ENCODE data around the gene MEPE. TPM values are rescaled to one million over a fixed set of nuclear protein-coding genes. Genes with fewer than 3 reads are reported as not detected.

Gene MEPE
- total and polyA plus RNA-seq, 2 donors = not detected

- Histone ChIP-seq H3K27ac (ENCODE audit: low read depth) (no peak overlapping the region), H3K4me1 (ENCODE audit: insufficient read depth) (no peaks in the 10 kb centered on the region), H3K36me3 (ENCODE audit: insufficient read depth) (no peaks in the 10 kb centered on the region), H3K4me3 (ENCODE audit: low read depth, low read length) (no peak overlapping the region)
- no peak for DNase-seq (ENCODE audit: extremely low spot score)
- 78% methylated on average over 1 of the region's 1 CpG for WGBS
Measured at GRCh38 chr4:87823724-87824123, 9.0 kb upstream of the MEPE start.

- DNase-seq (ENCODE audit: extremely low spot score) = no peak
Measured at GRCh38 chr4:87824352-87824751, 8.4 kb upstream of the MEPE start.

DNA sequence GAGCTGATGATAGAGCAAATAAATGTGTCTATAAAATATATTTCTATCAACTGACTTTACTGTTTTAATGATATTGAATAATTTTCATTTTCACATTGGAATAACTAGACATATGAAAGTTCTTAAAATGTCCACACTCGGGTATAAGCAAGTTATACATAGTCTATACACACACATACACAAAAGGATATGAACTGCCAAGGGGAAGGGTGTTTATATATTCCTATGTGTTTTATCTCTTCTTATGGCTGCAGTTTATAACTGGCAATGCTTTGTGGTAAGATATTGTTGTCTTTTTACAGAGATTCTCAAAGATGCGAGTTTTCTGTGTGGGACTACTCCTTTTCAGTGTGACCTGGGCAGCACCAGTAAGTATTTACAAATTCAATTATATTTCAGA, 1.6 kb downstream of the MEPE start:
- DNase-seq (ENCODE audit: extremely low spot score) = no peak
- WGBS = 57% methylated on average over 2 of the region's 2 CpGs
- H3K4me3 ChIP-seq (ENCODE audit: low read depth, low read length) = no peak overlapping the region
- H3K4me1 ChIP-seq (ENCODE audit: insufficient read depth) = no peaks in the 10 kb centered on the region
- no peak overlapping the region for H3K27ac ChIP-seq (ENCODE audit: low read depth)
- H3K36me3 ChIP-seq (ENCODE audit: insufficient read depth) = no peaks in the 10 kb centered on the region

More at GRCh38 chr4:87824352-87824751, 8.4 kb upstream of the MEPE start:
- no peaks in the 10 kb centered on the region for H3K4me1 ChIP-seq (ENCODE audit: insufficient read depth)
- H3K4me3 ChIP-seq (ENCODE audit: low read depth, low read length) = no peak overlapping the region
- H3K27ac ChIP-seq (ENCODE audit: low read depth) = no peak overlapping the region
- WGBS = 46% methylated on average over 1 of the region's 1 CpG
- no peaks in the 10 kb centered on the region for H3K36me3 ChIP-seq (ENCODE audit: insufficient read depth)

DNA sequence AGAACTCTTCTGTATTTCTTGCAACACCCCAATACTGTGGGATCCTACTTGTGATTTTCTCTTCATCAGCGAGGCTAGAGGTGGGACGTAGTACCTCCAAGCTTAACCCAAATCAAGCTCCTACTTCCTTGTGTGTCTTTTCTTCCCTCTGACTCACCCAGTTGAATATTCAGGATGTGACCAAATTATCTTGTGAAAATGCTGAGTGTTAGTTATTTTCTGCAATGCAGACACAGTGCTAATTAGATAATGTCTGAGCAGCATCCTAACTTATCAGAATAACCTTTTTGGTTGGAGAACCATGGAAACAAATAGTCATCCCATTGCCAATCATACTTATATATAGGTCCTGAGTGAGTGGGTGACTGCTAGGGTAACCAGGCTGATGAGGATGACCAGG, 2.4 kb downstream of the MEPE start:
- no peaks in the 10 kb centered on the region for H3K36me3 ChIP-seq (ENCODE audit: insufficient read depth)
- 87% methylated on average over 2 of the region's 2 CpGs for WGBS
- DNase-seq (ENCODE audit: extremely low spot score) = no peak
- no peak overlapping the region for H3K4me3 ChIP-seq (ENCODE audit: low read depth, low read length)
- H3K27ac ChIP-seq (ENCODE audit: low read depth) = no peak overlapping the region
- H3K4me1 ChIP-seq (ENCODE audit: insufficient read depth) = no peaks in the 10 kb centered on the region

- no peak overlapping the region for H3K27ac ChIP-seq (ENCODE audit: low read depth)
- 92% methylated on average over 2 of the region's 2 CpGs for WGBS
- H3K36me3 ChIP-seq (ENCODE audit: insufficient read depth) = no peaks in the 10 kb centered on the region
Measured at GRCh38 chr4:87835743-87836142, 3.0 kb downstream of the MEPE start.

GRCh38 chr4:87838205-87838604, 5.4 kb downstream of the MEPE start:
- H3K27ac ChIP-seq (ENCODE audit: low read depth) = no peak overlapping the region
- H3K4me3 ChIP-seq (ENCODE audit: low read depth, low read length) = no peak overlapping the region
- no peaks in the 10 kb centered on the region for H3K36me3 ChIP-seq (ENCODE audit: insufficient read depth)
- H3K4me1 ChIP-seq (ENCODE audit: insufficient read depth) = no peaks in the 10 kb centered on the region
- WGBS = 78% methylated on average over 6 of the region's 6 CpGs
- no peak for DNase-seq (ENCODE audit: extremely low spot score)

More at GRCh38 chr4:87835743-87836142, 3.0 kb downstream of the MEPE start:
- no peak for DNase-seq (ENCODE audit: extremely low spot score)
- Histone ChIP-seq H3K4me3 (ENCODE audit: low read depth, low read length) (no peak overlapping the region), H3K4me1 (ENCODE audit: insufficient read depth) (no peaks in the 10 kb centered on the region)

DNA sequence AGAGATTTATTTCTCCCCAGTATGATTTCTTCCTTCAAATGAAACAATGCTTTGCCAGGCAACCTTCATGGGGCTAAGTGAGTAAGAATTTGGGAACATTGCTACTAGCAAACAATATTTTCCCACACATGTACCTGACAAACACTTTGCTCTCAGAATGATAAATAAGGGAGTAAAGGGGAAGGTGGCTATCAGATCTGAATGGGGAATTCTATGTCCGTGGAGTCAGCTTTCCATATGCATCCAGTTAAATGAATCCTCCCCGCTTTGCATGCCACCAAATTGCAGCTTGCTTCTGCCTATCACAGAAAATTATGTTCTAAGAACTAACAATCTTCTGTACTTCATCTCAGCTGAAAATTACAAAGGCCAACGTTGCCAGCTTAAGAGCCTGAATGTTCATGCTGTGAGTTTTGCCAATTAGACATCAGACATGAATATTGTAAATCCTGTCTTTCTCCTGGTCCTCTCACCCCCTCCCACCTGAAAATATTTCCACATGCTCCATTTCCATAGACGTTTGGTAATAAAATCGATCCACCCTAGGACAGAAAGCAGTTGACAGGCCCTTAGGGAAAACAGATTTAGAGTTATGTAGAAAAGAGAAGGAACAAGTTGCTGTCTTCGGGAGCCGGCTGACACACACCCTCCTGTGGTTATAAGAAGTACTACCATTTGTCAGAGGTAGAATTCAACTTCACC, 6.3 kb downstream of the MEPE start:
- WGBS = 31% methylated on average over 7 of the region's 7 CpGs

GRCh38 chr4:87839592-87839946, 6.8 kb downstream of the MEPE start:
- H3K4me3 ChIP-seq (ENCODE audit: low read depth, low read length) = no peak overlapping the region
- no peaks in the 10 kb centered on the region for H3K36me3 ChIP-seq (ENCODE audit: insufficient read depth)
- WGBS = 1% methylated on average over 1 of the region's 1 CpG
- no peak overlapping the region for H3K27ac ChIP-seq (ENCODE audit: low read depth)
- H3K4me1 ChIP-seq (ENCODE audit: insufficient read depth) = no peaks in the 10 kb centered on the region
- no peak for DNase-seq (ENCODE audit: extremely low spot score)

More for the DNA sequence above, 6.3 kb downstream of the MEPE start:
- Histone ChIP-seq H3K27ac (ENCODE audit: low read depth) (no peak overlapping the region), H3K4me1 (ENCODE audit: insufficient read depth) (no peaks in the 10 kb centered on the region), H3K4me3 (ENCODE audit: low read depth, low read length) (no peak overlapping the region), H3K36me3 (ENCODE audit: insufficient read depth) (no peaks in the 10 kb centered on the region)
- no peak for DNase-seq (ENCODE audit: extremely low spot score)

GRCh38 chr4:87840149-87840548, 7.4 kb downstream of the MEPE start:
- no peak for DNase-seq (ENCODE audit: extremely low spot score)
- no peaks in the 10 kb centered on the region for H3K36me3 ChIP-seq (ENCODE audit: insufficient read depth)
- no peaks in the 10 kb centered on the region for H3K4me1 ChIP-seq (ENCODE audit: insufficient read depth)
- H3K27ac ChIP-seq (ENCODE audit: low read depth) = no peak overlapping the region
- 86% methylated on average over 3 of the region's 3 CpGs for WGBS
- no peak overlapping the region for H3K4me3 ChIP-seq (ENCODE audit: low read depth, low read length)

- H3K4me3 ChIP-seq (ENCODE audit: low read depth, low read length) = no peak overlapping the region
- H3K36me3 ChIP-seq (ENCODE audit: insufficient read depth) = no peaks in the 10 kb centered on the region
- no peak for DNase-seq (ENCODE audit: extremely low spot score)
- no peak overlapping the region for H3K27ac ChIP-seq (ENCODE audit: low read depth)
- 48% methylated on average over 3 of the region's 3 CpGs for WGBS
- H3K4me1 ChIP-seq (ENCODE audit: insufficient read depth) = no peaks in the 10 kb centered on the region
Measured at GRCh38 chr4:87843936-87844335, 11.2 kb downstream of the MEPE start.

- no peaks in the 10 kb centered on the region for H3K4me1 ChIP-seq (ENCODE audit: insufficient read depth)
- no peak for DNase-seq (ENCODE audit: extremely low spot score)
- H3K36me3 ChIP-seq (ENCODE audit: insufficient read depth) = no peaks in the 10 kb centered on the region
- 94% methylated on average over 1 of the region's 1 CpG for WGBS
- no peak overlapping the region for H3K4me3 ChIP-seq (ENCODE audit: low read depth, low read length)
- no peak overlapping the region for H3K27ac ChIP-seq (ENCODE audit: low read depth)
Measured at GRCh38 chr4:87844452-87844851, 11.7 kb downstream of the MEPE start.

DNA sequence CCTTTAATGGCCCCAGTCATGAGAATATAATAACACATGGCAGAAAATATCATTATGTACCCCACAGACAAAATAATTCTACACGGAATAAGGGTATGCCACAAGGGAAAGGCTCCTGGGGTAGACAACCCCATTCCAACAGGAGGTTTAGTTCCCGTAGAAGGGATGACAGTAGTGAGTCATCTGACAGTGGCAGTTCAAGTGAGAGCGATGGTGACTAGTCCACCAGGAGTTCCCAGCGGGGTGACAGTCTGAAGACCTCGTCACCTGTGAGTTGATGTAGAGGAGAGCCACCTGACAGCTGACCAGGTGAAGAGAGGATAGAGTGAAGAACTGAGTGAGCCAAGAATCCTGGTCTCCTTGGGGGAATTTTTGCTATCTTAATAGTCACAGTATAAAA, 13.5 kb downstream of the MEPE start:
- WGBS = 94% methylated on average over 5 of the region's 5 CpGs
- no peak for DNase-seq (ENCODE audit: extremely low spot score)
- Histone ChIP-seq H3K27ac (ENCODE audit: low read depth) (no peak overlapping the region), H3K36me3 (ENCODE audit: insufficient read depth) (no peaks in the 10 kb centered on the region), H3K4me3 (ENCODE audit: low read depth, low read length) (no peak overlapping the region), H3K4me1 (ENCODE audit: insufficient read depth) (no peaks in the 10 kb centered on the region)

- WGBS = 16% methylated on average over 15 of the region's 15 CpGs
- Histone ChIP-seq H3K36me3 (ENCODE audit: insufficient read depth) (no peaks in the 10 kb centered on the region), H3K4me1 (ENCODE audit: insufficient read depth) (no peaks in the 10 kb centered on the region), H3K4me3 (ENCODE audit: low read depth, low read length) (no peak overlapping the region), H3K27ac (ENCODE audit: low read depth) (no peak overlapping the region)
- DNase-seq (ENCODE audit: extremely low spot score) = no peak
Measured at GRCh38 chr4:87848622-87849351, 16.0 kb downstream of the MEPE start.

GRCh38 chr4:87849612-87850011, 16.8 kb downstream of the MEPE start:
- no peaks in the 10 kb centered on the region for H3K36me3 ChIP-seq (ENCODE audit: insufficient read depth)
- no peak overlapping the region for H3K27ac ChIP-seq (ENCODE audit: low read depth)
- H3K4me1 ChIP-seq (ENCODE audit: insufficient read depth) = no peaks in the 10 kb centered on the region
- DNase-seq (ENCODE audit: extremely low spot score) = no peak
- no peak overlapping the region for H3K4me3 ChIP-seq (ENCODE audit: low read depth, low read length)
- whole genome bisulfite sequencing = 48% methylated on average over 4 of the region's 4 CpGs

Data from urinary bladder (tissue), 4 donors.